ENCODE data around the gene CYP2C9.

Gene CYP2C9

GRCh38 chr10:94997741-94998174 is 59.3 kb downstream of the CYP2C9 start:
- no peak for TF ChIP-seq CTCF (IDR thresholded peaks at IDR 0.05)
- TF ChIP-seq ZFX (IDR thresholded peaks at IDR 0.05; ENCODE audit: borderline replicate concordance) = no peak
- H3K27ac ChIP-seq = no peak overlapping the region

DNA sequence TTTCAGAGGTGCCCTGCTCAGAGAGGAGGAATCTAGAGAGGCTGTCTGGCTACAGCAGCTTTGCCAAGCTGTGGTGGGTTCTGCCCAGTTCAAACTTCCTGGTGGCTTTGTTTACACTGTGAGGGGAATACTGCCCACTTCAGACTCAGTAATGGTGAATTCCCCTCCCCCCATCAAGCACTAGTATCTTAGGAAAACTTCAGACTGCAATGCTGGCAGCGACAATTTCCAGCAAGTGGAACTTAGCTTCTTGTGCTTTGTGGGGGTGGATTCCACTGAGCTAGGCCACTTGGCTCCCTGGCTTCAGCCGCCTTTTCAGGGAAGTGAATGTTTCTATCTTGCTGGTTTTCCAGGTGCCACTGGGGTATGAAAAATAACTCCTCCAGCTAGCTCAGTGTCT is 88.0 kb downstream of the CYP2C9 start:
- no peak for TF ChIP-seq ZFX (IDR thresholded peaks at IDR 0.05; ENCODE audit: borderline replicate concordance)
- no peak for TF ChIP-seq CTCF (IDR thresholded peaks at IDR 0.05)
- no peak overlapping the region for H3K27ac ChIP-seq

- no peak overlapping the region for H3K27ac ChIP-seq
- TF ChIP-seq CTCF (IDR thresholded peaks at IDR 0.05) (no peak), ZFX (IDR thresholded peaks at IDR 0.05; ENCODE audit: borderline replicate concordance) (no peak)
These were observed 93.2 kb downstream of the CYP2C9 start for GRCh38 chr10:95031656-95032055.

DNA sequence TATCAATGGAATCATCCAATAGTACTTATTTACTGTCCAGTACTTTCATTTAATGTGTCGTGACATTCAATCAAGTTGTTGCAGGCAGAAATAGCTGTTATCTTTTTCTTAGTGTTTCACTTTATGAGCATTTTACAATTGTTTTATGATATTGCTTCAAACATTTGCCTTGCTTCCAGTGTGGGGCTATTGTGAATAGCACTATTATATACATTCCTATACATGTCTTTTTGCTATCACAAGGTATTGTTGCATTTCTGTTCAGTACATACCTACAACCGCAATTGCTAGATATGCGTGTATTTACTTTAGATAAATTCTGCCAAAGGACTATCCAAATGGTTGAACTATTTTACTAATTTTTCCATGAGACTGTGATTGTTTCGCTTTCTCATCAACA is 95.9 kb downstream of the CYP2C9 start:
- TF ChIP-seq ZFX (IDR thresholded peaks at IDR 0.05; ENCODE audit: borderline replicate concordance) (no peak), CTCF (IDR thresholded peaks at IDR 0.05) (no peak)
- no peak overlapping the region for H3K27ac ChIP-seq

- TF ChIP-seq CTCF (IDR thresholded peaks at IDR 0.05) (no peak), ZFX (IDR thresholded peaks at IDR 0.05; ENCODE audit: borderline replicate concordance) (no peak)
- peak overlapping the region; percentile 7; the same call in 1 of the 2 replicates for H3K27ac ChIP-seq
These were observed 97.2 kb downstream of the CYP2C9 start for GRCh38 chr10:95035332-95036295.

- no peak overlapping the region for H3K27ac ChIP-seq
- TF ChIP-seq CTCF (IDR thresholded peaks at IDR 0.05) (no peak), ZFX (IDR thresholded peaks at IDR 0.05; ENCODE audit: borderline replicate concordance) (no peak)
These were observed 100.8 kb downstream of the CYP2C9 start for GRCh38 chr10:95039281-95039680.
